Nephron (organoid): ENCODE results near the gene LRRC17.

Experiments used
- H3K27ac Mint-ChIP-seq, 3 experiments: 2 replicates each; pipeline ENCODE4 v1.8.0; 2020; ENCODE audit warnings: mixed read lengths in 3 of 3, mild to moderate bottlenecking in 2 of 3, moderate library complexity in 1 of 3
- H3K27me3 Mint-ChIP-seq: 2 replicates; pipeline ENCODE4 v1.8.0; 2021; ENCODE audit warnings: low read depth, mild to moderate bottlenecking, moderate library complexity, mixed read lengths
- H3K36me3 Mint-ChIP-seq: 2 replicates; pipeline ENCODE4 v1.8.0; 2020; ENCODE audit warnings: low read depth, mixed read lengths
- H3K4me1 Mint-ChIP-seq: 2 replicates; pipeline ENCODE4 v1.8.0; 2020; ENCODE audit warnings: mixed read lengths
- H3K4me3 Mint-ChIP-seq, 3 experiments: 2 replicates each; pipeline ENCODE4 v1.8.0; 2020; ENCODE audit warnings: mild to moderate bottlenecking in 3 of 3, mixed read lengths in 3 of 3, moderate library complexity in 2 of 3
- H3K9me3 Mint-ChIP-seq: 2 replicates; pipeline ENCODE4 v1.8.0; 2020; ENCODE audit warnings: mixed read lengths
- TF ChIP-seq, protein P1 (sequence below), 3 experiments: fragments of 200-600 bp; sonication (generic); IDR thresholded peaks; one replicate each; pipeline ENCODE4 v1.5.0; 2021; ENCODE audit warnings: antibody characterized with exemption in 3 of 3; ENCODE audit not compliant: unreplicated experiment in 3 of 3

The LRRC17 gene

GRCh38 chr7:102981451-102981850 is 68.7 kb downstream of the LRRC17 start:
- Mint-ChIP-seq H3K4me3 (no peak overlapping the region), H3K4me1 (no peaks in the 10 kb centered on the region)

DNA sequence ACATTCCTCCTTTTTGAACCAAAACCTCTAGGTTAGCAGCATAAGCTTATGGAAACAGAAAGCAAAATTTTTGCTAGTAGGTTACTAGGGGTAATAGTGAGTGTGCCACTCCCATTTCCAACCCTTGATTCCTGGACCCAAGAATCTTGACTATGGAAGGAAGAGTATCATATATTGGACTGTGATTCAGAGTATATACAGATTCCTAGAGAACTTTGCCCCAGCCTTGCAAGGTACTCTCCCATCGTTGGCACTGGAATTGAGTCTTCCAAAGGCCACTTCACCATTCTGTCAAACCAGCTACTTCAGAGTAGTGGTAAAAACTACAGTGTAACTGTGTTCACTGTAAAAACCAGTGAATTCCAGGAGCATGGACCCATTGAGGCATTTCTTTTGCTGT is 69.4 kb downstream of the LRRC17 start:
- no peak overlapping the region for H3K27ac Mint-ChIP-seq
- H3K27me3 Mint-ChIP-seq: no peaks in the 10 kb centered on the region
- TF ChIP-seq, protein P1, sequence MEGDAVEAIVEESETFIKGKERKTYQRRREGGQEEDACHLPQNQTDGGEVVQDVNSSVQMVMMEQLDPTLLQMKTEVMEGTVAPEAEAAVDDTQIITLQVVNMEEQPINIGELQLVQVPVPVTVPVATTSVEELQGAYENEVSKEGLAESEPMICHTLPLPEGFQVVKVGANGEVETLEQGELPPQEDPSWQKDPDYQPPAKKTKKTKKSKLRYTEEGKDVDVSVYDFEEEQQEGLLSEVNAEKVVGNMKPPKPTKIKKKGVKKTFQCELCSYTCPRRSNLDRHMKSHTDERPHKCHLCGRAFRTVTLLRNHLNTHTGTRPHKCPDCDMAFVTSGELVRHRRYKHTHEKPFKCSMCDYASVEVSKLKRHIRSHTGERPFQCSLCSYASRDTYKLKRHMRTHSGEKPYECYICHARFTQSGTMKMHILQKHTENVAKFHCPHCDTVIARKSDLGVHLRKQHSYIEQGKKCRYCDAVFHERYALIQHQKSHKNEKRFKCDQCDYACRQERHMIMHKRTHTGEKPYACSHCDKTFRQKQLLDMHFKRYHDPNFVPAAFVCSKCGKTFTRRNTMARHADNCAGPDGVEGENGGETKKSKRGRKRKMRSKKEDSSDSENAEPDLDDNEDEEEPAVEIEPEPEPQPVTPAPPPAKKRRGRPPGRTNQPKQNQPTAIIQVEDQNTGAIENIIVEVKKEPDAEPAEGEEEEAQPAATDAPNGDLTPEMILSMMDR (IDR thresholded peaks at IDR 0.05; ENCODE audit: unreplicated experiment in 3 of 3): no peak
- no peak overlapping the region for H3K4me3 Mint-ChIP-seq
- no peaks in the 10 kb centered on the region for H3K4me1 Mint-ChIP-seq
- no peaks in the 10 kb centered on the region for H3K36me3 Mint-ChIP-seq
- peaks cover 13% of the 10 kb centered on the region for H3K9me3 Mint-ChIP-seq

More at GRCh38 chr7:102981451-102981850, 68.7 kb downstream of the LRRC17 start:
- H3K9me3 Mint-ChIP-seq: peaks cover 15% of the 10 kb centered on the region
- peaks cover 3% of the 10 kb centered on the region for H3K36me3 Mint-ChIP-seq
- TF ChIP-seq, protein P1 (IDR thresholded peaks at IDR 0.05; ENCODE audit: unreplicated experiment in 3 of 3): no peak
- H3K27ac Mint-ChIP-seq: no peak overlapping the region
- H3K27me3 Mint-ChIP-seq: no peaks in the 10 kb centered on the region

DNA sequence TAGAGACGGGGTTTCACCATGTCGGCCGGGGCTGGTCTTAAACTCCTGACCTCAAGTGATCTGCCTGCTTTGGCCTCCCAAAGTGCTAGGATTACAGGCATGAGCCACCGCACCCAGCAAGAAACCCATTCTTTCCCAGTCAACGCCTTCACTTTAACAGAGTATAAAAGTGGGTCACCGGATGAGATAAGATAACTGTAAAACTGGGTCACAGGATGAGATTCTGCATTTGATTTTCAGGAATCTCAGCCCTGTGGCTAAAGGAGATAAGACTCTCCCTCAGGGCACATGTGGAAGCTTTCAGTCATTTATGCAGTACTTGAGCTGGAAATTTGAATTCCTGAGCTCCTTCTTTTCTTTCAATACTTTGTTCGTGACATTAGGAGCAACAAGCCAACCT is 70.8 kb downstream of the LRRC17 start:
- Mint-ChIP-seq H3K9me3 (peaks cover 11% of the 10 kb centered on the region), H3K27me3 (no peaks in the 10 kb centered on the region), H3K4me3 (no peak overlapping the region), H3K36me3 (no peaks in the 10 kb centered on the region), H3K27ac (no peak overlapping the region), H3K4me1 (peaks cover 6% of the 10 kb centered on the region)
- TF ChIP-seq, protein P1 (IDR thresholded peaks at IDR 0.05; ENCODE audit: unreplicated experiment in 3 of 3): no peak

DNA sequence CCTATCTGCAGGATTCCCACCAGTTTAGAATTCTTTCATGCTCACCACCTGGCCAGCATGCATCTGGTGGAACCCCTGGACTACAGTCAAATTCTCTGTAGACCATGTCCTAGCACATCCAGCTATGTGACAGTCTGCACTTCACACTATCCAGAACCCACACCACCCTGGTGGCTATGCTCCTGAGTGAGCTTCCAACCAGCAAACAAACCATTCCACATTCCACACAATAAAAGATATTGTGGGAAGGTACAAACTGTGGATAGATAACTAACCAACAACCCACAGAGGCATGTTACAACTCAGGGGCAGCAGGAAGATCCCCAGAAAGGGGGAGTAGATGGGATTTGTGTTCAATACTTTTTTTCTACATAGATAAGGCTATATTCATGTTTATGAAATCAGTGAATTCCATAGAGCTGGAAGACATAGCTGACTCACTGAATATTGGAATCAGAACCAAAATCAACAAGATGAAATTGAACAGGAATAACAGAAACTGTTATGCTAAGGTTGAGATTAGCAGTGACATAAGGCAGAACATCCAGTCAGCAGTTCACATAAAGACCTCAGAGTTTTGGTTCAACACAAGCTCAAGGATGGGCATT is 72.5 kb downstream of the LRRC17 start:
- Mint-ChIP-seq H3K9me3 (peaks cover 3% of the 10 kb centered on the region), H3K4me1 (peaks cover 6% of the 10 kb centered on the region), H3K27ac (no peak overlapping the region), H3K4me3 (no peak overlapping the region), H3K27me3 (no peaks in the 10 kb centered on the region), H3K36me3 (no peaks in the 10 kb centered on the region)
- TF ChIP-seq, protein P1 (IDR thresholded peaks at IDR 0.05; ENCODE audit: unreplicated experiment in 3 of 3): no peak

DNA sequence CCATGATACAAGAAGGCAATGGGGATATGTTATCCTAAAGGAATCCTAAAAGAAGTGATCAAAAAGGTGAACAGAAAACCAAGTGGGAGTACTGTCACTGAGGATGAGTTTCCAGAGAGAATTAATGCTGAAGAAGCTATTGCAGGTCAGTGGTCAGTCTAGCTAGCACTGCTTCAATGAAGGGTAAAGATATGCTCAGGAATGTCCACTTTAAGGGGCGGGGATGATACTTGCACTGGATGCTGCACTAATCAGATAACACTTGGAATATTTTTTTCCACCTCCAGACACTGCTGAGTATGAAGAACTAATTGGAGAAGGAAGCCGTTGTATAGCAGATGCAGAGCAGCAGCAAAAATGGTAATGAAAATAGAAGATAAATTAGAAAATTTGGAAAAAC is 75.3 kb downstream of the LRRC17 start:
- no peaks in the 10 kb centered on the region for H3K27me3 Mint-ChIP-seq
- peaks cover 8% of the 10 kb centered on the region for H3K4me1 Mint-ChIP-seq
- no peaks in the 10 kb centered on the region for H3K36me3 Mint-ChIP-seq
- H3K9me3 Mint-ChIP-seq: no peaks in the 10 kb centered on the region
- H3K27ac Mint-ChIP-seq: peak overlapping the region in 1 of 3 experiments; percentile 65
- H3K4me3 Mint-ChIP-seq: no peak overlapping the region
- TF ChIP-seq, protein P1 (IDR thresholded peaks at IDR 0.05; ENCODE audit: unreplicated experiment in 3 of 3): no peak
